ENCODE measurements around the gene DENND6B.

Gene DENND6B

DNA sequence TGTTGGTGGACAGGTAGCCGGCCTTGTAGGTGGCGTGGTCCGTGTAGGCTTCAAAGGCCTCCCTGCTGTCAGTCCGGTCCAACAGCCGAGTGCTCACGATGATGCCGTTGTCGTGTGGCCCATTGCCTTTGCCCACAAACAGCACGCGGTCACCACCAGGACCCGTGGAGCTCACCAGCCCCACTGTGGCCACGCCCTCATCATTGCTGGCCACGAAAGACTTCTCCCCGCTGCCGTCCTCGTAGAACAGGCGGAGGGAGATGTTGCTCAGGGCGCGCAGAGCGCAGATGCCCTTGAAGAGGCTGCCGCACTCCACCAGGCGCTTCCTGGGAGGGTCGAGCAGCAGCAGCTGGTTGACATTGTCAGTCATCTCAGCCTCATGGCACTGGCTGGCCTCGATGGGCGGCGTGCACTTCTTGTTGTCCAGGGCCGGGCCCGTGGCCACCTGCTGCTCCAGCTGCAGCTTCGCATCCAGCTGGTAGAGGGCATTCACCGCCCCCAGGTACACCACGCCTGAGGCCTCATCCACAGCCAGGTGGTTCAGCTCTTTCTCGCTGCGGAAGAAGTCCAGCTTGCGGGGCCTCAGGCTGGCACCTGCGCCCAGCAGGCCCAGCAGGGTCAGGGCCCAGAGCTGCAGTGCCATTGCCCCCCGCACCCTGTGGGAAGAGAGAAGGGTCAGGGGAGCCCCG is 36.7 kb downstream of the DENND6B start:
- Histone ChIP-seq H3K79me2 (ENCODE audit: insufficient read depth, low read length) (no peaks in the 10 kb centered on the region), H3K27me3 (ENCODE audit: insufficient read depth, low read length) (peaks cover 29% of the 10 kb centered on the region), H4K20me1 (ENCODE audit: insufficient read depth, low read length) (no peaks in the 10 kb centered on the region), H3F3A (ENCODE audit: insufficient read depth, low read length) (no peaks in the 10 kb centered on the region), H3K4me3 (ENCODE audit: low read depth, low read length, poor library complexity, severe bottlenecking) (no peak overlapping the region), H3K27ac (ENCODE audit: low read depth, low read length, poor library complexity, severe bottlenecking) (no peak overlapping the region), H3K4me2 (ENCODE audit: low read length) (no peak overlapping the region), H2AFZ (ENCODE audit: low read length) (no peak overlapping the region), H3K9me2 (ENCODE audit: low read depth, low read length) (no peaks in the 10 kb centered on the region), H3K9me3 (ENCODE audit: low read length) (no peaks in the 10 kb centered on the region), H3K4me1 (ENCODE audit: insufficient read depth, low read length, severe bottlenecking) (peaks cover 19% of the 10 kb centered on the region), H3K9ac (ENCODE audit: low read length) (no peak overlapping the region), H3K36me3 (ENCODE audit: insufficient read depth, low read length) (no peaks in the 10 kb centered on the region)
- no peak for TF ChIP-seq EZH2 (IDR thresholded peaks at IDR 0.05; ENCODE audit: borderline replicate concordance, low read length)
- TF ChIP-seq, protein P1, sequence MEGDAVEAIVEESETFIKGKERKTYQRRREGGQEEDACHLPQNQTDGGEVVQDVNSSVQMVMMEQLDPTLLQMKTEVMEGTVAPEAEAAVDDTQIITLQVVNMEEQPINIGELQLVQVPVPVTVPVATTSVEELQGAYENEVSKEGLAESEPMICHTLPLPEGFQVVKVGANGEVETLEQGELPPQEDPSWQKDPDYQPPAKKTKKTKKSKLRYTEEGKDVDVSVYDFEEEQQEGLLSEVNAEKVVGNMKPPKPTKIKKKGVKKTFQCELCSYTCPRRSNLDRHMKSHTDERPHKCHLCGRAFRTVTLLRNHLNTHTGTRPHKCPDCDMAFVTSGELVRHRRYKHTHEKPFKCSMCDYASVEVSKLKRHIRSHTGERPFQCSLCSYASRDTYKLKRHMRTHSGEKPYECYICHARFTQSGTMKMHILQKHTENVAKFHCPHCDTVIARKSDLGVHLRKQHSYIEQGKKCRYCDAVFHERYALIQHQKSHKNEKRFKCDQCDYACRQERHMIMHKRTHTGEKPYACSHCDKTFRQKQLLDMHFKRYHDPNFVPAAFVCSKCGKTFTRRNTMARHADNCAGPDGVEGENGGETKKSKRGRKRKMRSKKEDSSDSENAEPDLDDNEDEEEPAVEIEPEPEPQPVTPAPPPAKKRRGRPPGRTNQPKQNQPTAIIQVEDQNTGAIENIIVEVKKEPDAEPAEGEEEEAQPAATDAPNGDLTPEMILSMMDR (IDR thresholded peaks at IDR 0.05; ENCODE audit: low read length): no peak

DNA sequence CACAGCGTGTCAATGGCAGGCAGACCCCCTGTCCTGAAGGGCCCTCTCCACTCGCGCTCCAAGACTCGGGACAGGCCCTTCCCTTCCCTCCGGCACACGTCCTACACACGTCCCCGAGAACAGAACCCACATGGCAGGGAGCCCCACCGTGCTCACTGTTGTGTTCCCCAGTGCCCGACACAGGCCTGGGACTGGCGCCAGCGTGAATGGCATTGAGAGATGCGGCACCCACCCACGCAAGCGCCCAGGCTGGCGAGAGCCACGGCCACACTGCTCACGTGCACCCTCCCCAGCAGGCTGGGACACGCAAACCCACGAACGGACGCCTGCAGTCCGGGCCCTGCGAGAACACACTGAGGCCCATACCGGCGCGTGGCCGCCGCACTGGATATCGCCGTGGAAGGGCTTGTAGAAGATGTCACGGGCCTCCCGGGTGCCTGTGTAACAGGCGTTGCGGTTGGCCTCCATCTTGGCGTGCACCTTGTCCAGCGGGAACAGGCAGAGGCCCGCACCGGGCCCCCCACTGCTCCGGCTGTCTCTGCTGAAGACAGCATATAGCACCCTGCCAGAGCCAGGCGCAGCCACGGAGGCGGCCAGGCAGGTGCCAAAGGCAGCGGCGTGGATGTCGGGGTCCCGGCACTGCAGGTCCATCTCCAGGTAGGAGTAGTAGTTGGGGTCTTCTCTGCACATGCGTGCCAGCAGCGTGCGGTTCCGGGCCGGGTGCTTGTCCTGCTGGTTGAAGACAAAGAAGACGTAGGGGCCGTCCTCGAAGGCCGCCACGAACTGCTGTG is 37.5 kb downstream of the DENND6B start:
- TF ChIP-seq, protein P1 (IDR thresholded peaks at IDR 0.05; ENCODE audit: low read length): no peak
- TF ChIP-seq EZH2 (IDR thresholded peaks at IDR 0.05; ENCODE audit: borderline replicate concordance, low read length): no peak
- H4K20me1 ChIP-seq (ENCODE audit: insufficient read depth, low read length): no peaks in the 10 kb centered on the region
- no peak overlapping the region for H2AFZ ChIP-seq (ENCODE audit: low read length)
- no peaks in the 10 kb centered on the region for H3K36me3 ChIP-seq (ENCODE audit: insufficient read depth, low read length)
- peaks cover 26% of the 10 kb centered on the region for H3K27me3 ChIP-seq (ENCODE audit: insufficient read depth, low read length)
- no peaks in the 10 kb centered on the region for H3K9me2 ChIP-seq (ENCODE audit: low read depth, low read length)
- H3K4me1 ChIP-seq (ENCODE audit: insufficient read depth, low read length, severe bottlenecking): peaks cover 19% of the 10 kb centered on the region
- H3F3A ChIP-seq (ENCODE audit: insufficient read depth, low read length): no peaks in the 10 kb centered on the region
- H3K9me3 ChIP-seq (ENCODE audit: low read length): no peaks in the 10 kb centered on the region
- H3K27ac ChIP-seq (ENCODE audit: low read depth, low read length, poor library complexity, severe bottlenecking): no peak overlapping the region
- H3K4me2 ChIP-seq (ENCODE audit: low read length): no peak overlapping the region
- no peak overlapping the region for H3K4me3 ChIP-seq (ENCODE audit: low read depth, low read length, poor library complexity, severe bottlenecking)
- no peak overlapping the region for H3K9ac ChIP-seq (ENCODE audit: low read length)
- H3K79me2 ChIP-seq (ENCODE audit: insufficient read depth, low read length): no peaks in the 10 kb centered on the region

DNA sequence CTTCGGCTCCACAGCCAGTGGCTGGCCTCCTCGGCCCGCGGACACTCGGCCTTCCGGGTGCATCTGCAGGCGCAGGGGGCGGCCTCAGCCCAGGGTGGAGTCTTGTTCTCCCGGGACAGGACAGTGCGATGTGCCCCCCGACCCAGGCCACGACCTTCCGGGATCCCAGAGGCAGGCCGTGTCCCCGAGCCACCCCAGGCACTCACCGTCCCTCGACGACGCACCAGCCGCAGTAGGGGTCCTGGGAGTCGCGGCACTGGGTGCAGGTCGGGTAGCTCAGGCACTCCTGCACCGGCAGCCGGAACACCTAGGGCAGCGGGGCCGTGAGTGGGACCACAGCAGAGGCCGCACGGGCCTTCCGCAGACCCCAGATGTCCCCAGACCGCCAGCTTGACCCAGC is 39.1 kb downstream of the DENND6B start:
- Histone ChIP-seq H3K36me3 (ENCODE audit: insufficient read depth, low read length) (no peaks in the 10 kb centered on the region), H4K20me1 (ENCODE audit: insufficient read depth, low read length) (no peaks in the 10 kb centered on the region), H3K4me2 (ENCODE audit: low read length) (no peak overlapping the region)

More for the DNA sequence above, 39.1 kb downstream of the DENND6B start:
- Histone ChIP-seq H3K9me2 (ENCODE audit: low read depth, low read length) (no peaks in the 10 kb centered on the region), H3K9ac (ENCODE audit: low read length) (no peak overlapping the region), H3K27me3 (ENCODE audit: insufficient read depth, low read length) (peaks cover 23% of the 10 kb centered on the region), H3K79me2 (ENCODE audit: insufficient read depth, low read length) (no peaks in the 10 kb centered on the region), H3K4me3 (ENCODE audit: low read depth, low read length, poor library complexity, severe bottlenecking) (no peak overlapping the region), H3K9me3 (ENCODE audit: low read length) (no peaks in the 10 kb centered on the region), H3K27ac (ENCODE audit: low read depth, low read length, poor library complexity, severe bottlenecking) (no peak overlapping the region), H3K4me1 (ENCODE audit: insufficient read depth, low read length, severe bottlenecking) (peaks cover 13% of the 10 kb centered on the region), H3F3A (ENCODE audit: insufficient read depth, low read length) (no peaks in the 10 kb centered on the region), H2AFZ (ENCODE audit: low read length) (no peak overlapping the region)
- TF ChIP-seq EZH2 (IDR thresholded peaks at IDR 0.05; ENCODE audit: borderline replicate concordance, low read length): no peak
- TF ChIP-seq, protein P1 (IDR thresholded peaks at IDR 0.05; ENCODE audit: low read length): no peak
